Measurements from ENCODE around the gene SPAG16.
"Not testable (repeated sequence)": the region's sequence is repeated elsewhere in the genome, so short reads cannot be mapped to it uniquely, and the experiment has no call there.

DNA sequence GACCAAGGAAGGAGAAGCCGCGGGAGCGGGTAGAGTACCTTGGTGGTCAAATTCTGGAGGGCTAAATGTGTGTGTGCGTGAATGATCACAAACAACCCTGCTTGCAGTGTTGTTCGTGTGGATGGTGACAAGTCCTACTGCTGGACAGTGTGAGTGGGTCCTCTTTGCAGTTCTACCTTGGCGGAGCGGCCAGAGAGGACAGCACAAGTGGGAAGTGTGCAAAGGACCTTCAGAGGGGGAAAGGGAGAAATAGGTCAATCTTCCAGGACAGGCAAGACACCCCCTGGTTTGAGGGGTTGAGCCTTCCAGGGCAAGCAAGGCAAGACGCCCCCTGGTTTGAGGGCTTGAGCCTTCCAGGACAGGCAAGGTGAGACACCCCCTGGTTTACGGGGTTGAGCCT, 122.8 kb downstream of the SPAG16 start:
- TF ChIP-seq, protein P1, sequence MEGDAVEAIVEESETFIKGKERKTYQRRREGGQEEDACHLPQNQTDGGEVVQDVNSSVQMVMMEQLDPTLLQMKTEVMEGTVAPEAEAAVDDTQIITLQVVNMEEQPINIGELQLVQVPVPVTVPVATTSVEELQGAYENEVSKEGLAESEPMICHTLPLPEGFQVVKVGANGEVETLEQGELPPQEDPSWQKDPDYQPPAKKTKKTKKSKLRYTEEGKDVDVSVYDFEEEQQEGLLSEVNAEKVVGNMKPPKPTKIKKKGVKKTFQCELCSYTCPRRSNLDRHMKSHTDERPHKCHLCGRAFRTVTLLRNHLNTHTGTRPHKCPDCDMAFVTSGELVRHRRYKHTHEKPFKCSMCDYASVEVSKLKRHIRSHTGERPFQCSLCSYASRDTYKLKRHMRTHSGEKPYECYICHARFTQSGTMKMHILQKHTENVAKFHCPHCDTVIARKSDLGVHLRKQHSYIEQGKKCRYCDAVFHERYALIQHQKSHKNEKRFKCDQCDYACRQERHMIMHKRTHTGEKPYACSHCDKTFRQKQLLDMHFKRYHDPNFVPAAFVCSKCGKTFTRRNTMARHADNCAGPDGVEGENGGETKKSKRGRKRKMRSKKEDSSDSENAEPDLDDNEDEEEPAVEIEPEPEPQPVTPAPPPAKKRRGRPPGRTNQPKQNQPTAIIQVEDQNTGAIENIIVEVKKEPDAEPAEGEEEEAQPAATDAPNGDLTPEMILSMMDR (IDR thresholded peaks at IDR 0.05; ENCODE audit: low read depth, low read length): not testable (repeated sequence)
- not testable (repeated sequence) for TF ChIP-seq EZH2phosphoT487 (IDR thresholded peaks at IDR 0.05; ENCODE audit: low read depth)
